ENCODE data around the gene FKBP1B. TPM values are rescaled to one million over a fixed set of nuclear protein-coding genes. Genes with fewer than 3 reads are reported as not detected.

The FKBP1B gene
- total RNA-seq, 4 donors from 2014 or later = 5.4 to 15.3 (median 9.0) TPM

DNA sequence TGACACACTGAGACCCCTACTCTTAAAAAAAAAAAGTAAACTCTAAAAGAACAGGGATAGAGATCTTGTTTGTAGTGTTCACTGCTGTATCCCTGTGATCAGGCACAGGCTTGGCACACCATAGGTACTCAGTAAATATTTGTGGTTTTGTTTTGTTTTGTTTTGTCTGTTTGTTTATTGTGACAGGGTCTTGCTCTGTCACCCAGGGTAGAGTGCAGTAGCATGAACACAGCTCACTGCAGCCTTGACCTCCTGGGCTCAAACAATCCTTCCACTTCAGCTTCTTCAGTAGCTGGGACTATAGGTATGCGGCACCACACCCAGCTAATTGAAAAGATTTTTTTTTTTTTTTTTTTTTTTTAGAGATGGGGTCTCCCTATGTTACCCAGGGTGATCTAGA lies 3.4 kb downstream of the FKBP1B start:
- DNase-seq (ENCODE audit: low spot score in 2 of 2) = no peak
- Histone ChIP-seq H3K36me3 (peaks cover 0 to 4% (median 0%) of the 10 kb centered on the region in 3 donors), H3K27me3 (no peaks in the 10 kb centered on the region), H3K9me3 (no peaks in the 10 kb centered on the region), H3K4me3 (no peak overlapping the region), H3K27ac (no peak overlapping the region), H3K4me1 (peaks cover 0 to 19% (median 3%) of the 10 kb centered on the region in 4 donors)
- no peak for TF ChIP-seq POLR2A (IDR thresholded peaks at IDR 0.05)
- no peak for TF ChIP-seq EP300 (IDR thresholded peaks at IDR 0.05)
- TF ChIP-seq, protein P1, sequence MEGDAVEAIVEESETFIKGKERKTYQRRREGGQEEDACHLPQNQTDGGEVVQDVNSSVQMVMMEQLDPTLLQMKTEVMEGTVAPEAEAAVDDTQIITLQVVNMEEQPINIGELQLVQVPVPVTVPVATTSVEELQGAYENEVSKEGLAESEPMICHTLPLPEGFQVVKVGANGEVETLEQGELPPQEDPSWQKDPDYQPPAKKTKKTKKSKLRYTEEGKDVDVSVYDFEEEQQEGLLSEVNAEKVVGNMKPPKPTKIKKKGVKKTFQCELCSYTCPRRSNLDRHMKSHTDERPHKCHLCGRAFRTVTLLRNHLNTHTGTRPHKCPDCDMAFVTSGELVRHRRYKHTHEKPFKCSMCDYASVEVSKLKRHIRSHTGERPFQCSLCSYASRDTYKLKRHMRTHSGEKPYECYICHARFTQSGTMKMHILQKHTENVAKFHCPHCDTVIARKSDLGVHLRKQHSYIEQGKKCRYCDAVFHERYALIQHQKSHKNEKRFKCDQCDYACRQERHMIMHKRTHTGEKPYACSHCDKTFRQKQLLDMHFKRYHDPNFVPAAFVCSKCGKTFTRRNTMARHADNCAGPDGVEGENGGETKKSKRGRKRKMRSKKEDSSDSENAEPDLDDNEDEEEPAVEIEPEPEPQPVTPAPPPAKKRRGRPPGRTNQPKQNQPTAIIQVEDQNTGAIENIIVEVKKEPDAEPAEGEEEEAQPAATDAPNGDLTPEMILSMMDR (IDR thresholded peaks at IDR 0.05) = no peak
- WGBS, 2 donors = 90 to 100% methylated on average over 1 of the region's 1 CpG

DNA sequence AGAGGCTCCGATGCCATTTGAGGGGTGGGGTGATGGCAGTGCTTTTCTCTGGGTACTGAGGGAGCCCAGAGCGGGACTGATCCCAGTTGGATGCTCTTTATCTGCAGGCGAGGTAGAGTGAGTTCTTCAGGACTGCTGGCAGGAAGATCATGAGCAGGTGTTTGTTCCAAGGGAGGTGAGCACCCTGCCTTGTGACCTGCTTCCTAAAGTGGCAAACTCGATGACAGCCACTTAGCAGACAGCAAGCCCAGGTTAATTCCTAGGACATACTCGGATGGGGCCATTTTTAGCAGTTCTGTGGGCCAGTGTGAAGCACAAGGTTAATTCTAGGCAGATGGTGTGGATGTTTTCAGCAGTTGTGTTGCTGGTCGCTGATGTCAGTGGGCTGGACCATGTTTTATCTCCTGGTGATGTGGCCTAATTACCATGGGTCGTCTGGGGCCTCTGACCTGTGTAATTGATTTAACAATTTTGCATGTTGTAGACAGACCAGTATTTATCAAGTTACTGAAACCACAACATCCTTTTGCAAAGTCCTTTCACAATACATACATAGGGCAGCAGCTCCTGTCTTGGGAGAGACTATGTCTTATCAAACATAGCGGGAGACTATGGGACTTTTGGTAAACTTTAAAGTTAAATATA lies 4.9 kb downstream of the FKBP1B start:
- H3K27me3 ChIP-seq = no peaks in the 10 kb centered on the region

DNA sequence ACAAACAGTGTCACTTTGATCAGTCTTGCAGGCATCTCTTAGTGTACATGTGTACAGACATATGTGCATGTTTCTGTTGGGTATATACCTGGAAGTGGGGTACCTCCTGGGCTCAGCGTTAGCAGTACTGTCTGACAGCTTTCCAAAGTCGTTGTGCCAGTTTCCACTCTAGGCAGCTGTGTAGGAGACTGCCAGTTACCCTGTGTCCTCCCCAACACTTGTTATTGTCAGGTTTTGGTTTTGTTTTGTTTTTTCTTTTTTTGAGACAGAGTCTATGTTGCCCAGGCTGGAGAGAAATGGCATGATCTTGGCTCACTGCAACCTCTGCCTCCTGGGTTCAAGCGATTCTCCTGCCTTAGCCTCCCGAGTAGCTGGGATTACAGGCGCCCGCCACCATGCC lies 6.2 kb downstream of the FKBP1B start:
- no peak for DNase-seq (ENCODE audit: low spot score in 2 of 2)
- Histone ChIP-seq H3K4me3 (no peak overlapping the region), H3K27ac (no peak overlapping the region), H3K36me3 (peaks cover 0 to 4% (median 0%) of the 10 kb centered on the region in 3 donors), H3K27me3 (no peaks in the 10 kb centered on the region), H3K9me3 (no peaks in the 10 kb centered on the region), H3K4me1 (peaks cover 0 to under 1% (median 0%) of the 10 kb centered on the region in 4 donors)
- TF ChIP-seq EP300 (IDR thresholded peaks at IDR 0.05) (no peak), POLR2A (IDR thresholded peaks at IDR 0.05) (no peak)
- TF ChIP-seq, protein P1 (IDR thresholded peaks at IDR 0.05) = no peak
- 94 to 97% methylated on average over 6 of the region's 6 CpGs for WGBS, 2 donors

More for the DNA sequence above, 4.9 kb downstream of the FKBP1B start:
- 79 to 81% methylated on average over 8 of the region's 8 CpGs for WGBS, 2 donors
- no peak for DNase-seq (ENCODE audit: low spot score in 2 of 2)
- Histone ChIP-seq H3K36me3 (peaks cover 0 to 4% (median 0%) of the 10 kb centered on the region in 3 donors), H3K27ac (no peak overlapping the region), H3K4me3 (no peak overlapping the region), H3K9me3 (no peaks in the 10 kb centered on the region), H3K4me1 (peaks cover 0 to 9% (median 0%) of the 10 kb centered on the region in 4 donors)
- TF ChIP-seq, protein P1 (IDR thresholded peaks at IDR 0.05) = no peak
- TF ChIP-seq POLR2A (IDR thresholded peaks at IDR 0.05) = no peak
- no peak for TF ChIP-seq EP300 (IDR thresholded peaks at IDR 0.05)

DNA sequence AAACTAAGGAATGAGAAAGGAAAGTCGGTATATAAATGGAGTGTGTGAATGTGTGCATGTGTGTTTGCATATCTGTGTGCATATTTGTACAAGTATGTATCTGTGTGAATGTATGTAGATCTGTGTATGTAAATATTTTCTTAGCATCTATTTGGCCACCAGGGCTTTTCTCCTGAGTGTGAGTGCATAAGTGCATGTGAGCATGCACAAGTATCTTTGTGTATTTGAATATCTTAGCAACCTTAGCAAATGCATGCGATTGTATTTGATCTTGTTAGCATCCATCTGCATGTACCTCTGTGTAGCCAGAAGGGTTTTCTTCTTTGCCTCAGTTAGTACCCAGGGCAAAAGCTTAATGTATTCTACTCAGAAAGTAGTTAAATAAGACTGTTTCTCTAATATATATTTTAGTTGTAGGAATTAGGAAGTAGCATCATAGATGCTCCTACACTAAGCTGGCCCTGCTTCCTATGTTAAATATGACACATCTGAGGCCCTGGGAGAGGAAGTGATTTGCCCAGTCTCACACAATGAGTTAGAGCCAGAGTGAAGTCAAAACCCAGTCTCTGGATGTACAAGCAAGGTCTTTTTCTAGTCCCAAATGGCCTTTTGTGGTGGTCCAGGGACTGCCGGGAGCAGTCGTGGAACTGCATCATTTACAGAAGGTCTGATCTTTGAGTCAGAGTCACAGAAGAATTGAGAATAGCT lies 9.2 kb downstream of the FKBP1B start:
- Histone ChIP-seq H3K27me3 (no peaks in the 10 kb centered on the region), H3K4me1 (no peaks in the 10 kb centered on the region), H3K27ac (no peak overlapping the region), H3K9me3 (no peaks in the 10 kb centered on the region), H3K36me3 (peaks cover 0 to 15% (median 0%) of the 10 kb centered on the region in 3 donors), H3K4me3 (no peak overlapping the region)
- WGBS, 2 donors = 82 to 83% methylated on average over 4 of the region's 4 CpGs
- no peak for DNase-seq (ENCODE audit: low spot score in 2 of 2)
- no peak for TF ChIP-seq EP300 (IDR thresholded peaks at IDR 0.05)
- TF ChIP-seq, protein P1 (IDR thresholded peaks at IDR 0.05) = no peak
- no peak for TF ChIP-seq POLR2A (IDR thresholded peaks at IDR 0.05)

DNA sequence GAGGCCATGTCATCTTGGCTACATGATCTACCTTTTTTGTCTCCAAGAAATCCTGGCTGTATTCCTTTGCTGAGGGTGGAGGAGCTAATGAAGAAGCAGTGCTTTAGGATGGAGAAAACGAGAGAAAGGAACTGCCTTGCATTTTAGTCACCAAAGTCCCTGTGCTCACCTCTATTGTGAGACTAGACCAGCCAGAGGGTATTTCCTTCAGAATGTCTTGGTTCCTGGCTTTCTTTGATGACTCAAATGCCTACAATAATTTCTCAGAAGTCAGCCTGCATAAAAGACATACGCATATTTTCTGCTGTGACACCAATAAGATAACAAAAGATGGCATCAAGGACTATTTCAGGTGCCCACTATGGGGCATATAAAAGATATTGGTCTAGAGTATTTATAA lies 15.8 kb downstream of the FKBP1B start:
- TF ChIP-seq EP300 (IDR thresholded peaks at IDR 0.05) (no peak), POLR2A (IDR thresholded peaks at IDR 0.05) (no peak)
- TF ChIP-seq, protein P1 (IDR thresholded peaks at IDR 0.05) = no peak
- Histone ChIP-seq H3K27me3 (no peaks in the 10 kb centered on the region), H3K9me3 (no peaks in the 10 kb centered on the region), H3K36me3 (peaks cover 2 to 67% (median 9%) of the 10 kb centered on the region in 3 donors), H3K4me3 (no peak overlapping the region), H3K27ac (no peak overlapping the region), H3K4me1 (no peaks in the 10 kb centered on the region)
- 86 to 87% methylated on average over 2 of the region's 2 CpGs for WGBS, 2 donors
- no peak for DNase-seq (ENCODE audit: low spot score in 2 of 2)
